Endothelial cell of umbilical vein (primary cell): ENCODE measurements around the gene ITGA5. TPM values are rescaled to one million over a fixed set of nuclear protein-coding genes. Genes with fewer than 3 reads are reported as not detected.

Source experiments
- BruUV-seq: library from RNA; stranded (reverse); fragments of 400-500 nt; replicated peaks from 2 replicates; lab custom pipeline; 2021; lab: Mats Ljungman, UMichigan
- CTCF ChIA-PET: fragments of 300-600, 350-600 bp; sonication (Branson Sonifier 250); formaldehyde crosslinking; loops from one replicate; lab custom pipeline; 2021; ENCODE audit warnings: antibody characterized with exemption, inconsistent platforms; lab: Charles Lee
- POLR2A ChIA-PET: fragments of 300-600, 350-600 bp; sonication (Branson Sonifier 250); formaldehyde crosslinking; loops from one replicate; lab custom pipeline; 2021; ENCODE audit warnings: antibody characterized with exemption, inconsistent platforms; lab: Charles Lee
- DNase-seq: peaks from one replicate; pipeline ENCODE4 v3.0.0-alpha.2; 2011; ENCODE audit warnings: low read depth, low spot score
- FAIRE-seq: peaks from 2 replicates; lab custom pipeline; 2011; peaks lifted over from hg19 to GRCh38; lab: Jason Lieb, UNC
- H2AFZ ChIP-seq: 2 replicates; pipeline ENCODE4 v1.6.0; 2012; ENCODE audit warnings: low read depth, low read length, control low read depth, inconsistent platforms
- H3K27ac ChIP-seq: 2 replicates; pipeline ENCODE4 v1.5.1; 2011; ENCODE audit warnings: low read depth, mild to moderate bottlenecking, control low read depth, low read length, moderate library complexity; ENCODE audit not compliant: insufficient read depth
- H3K27me3 ChIP-seq, 2 experiments: 2 replicates each; pipeline versions ENCODE4 v1.6.0 to v1.6.1; 2011; ENCODE audit warnings: low read length in 2 of 2, mixed read lengths in 1 of 2; ENCODE audit not compliant: control insufficient read depth in 2 of 2, insufficient read depth in 2 of 2
- H3K36me3 ChIP-seq, 2 experiments: 2 replicates in 1 of 2; 3 replicates in 1 of 2; pipeline ENCODE4 v1.5.1; 2011; ENCODE audit warnings: low read length in 2 of 2, mild to moderate bottlenecking in 1 of 2, moderate library complexity in 1 of 2; ENCODE audit not compliant: control insufficient read depth in 2 of 2, insufficient read depth in 2 of 2; ENCODE audit errors: extremely low read depth in 1 of 2
- H3K4me1 ChIP-seq: 3 replicates; pipeline ENCODE4 v1.5.1; 2011; ENCODE audit warnings: mild to moderate bottlenecking, low read length; ENCODE audit not compliant: control insufficient read depth, insufficient read depth; ENCODE audit errors: extremely low read depth
- H3K4me2 ChIP-seq: 2 replicates; pipeline ENCODE4 v1.6.1; 2011; ENCODE audit warnings: low read length, control low read depth, mixed read lengths; ENCODE audit not compliant: insufficient read depth
- H3K4me3 ChIP-seq, 3 experiments: fragments of 200-600 bp in 1 of 3; sonication (generic), shearing (Covaris generic) in 1 of 3; replicated peaks in 1 of 3; 2 replicates each; pipeline ENCODE4 v1.5.1; 2011 to 2016; ENCODE audit warnings: control low read depth in 3 of 3, low read length in 3 of 3, mild to moderate bottlenecking in 2 of 3, inconsistent platforms in 1 of 3, low read depth in 1 of 3, moderate library complexity in 1 of 3; ENCODE audit not compliant: insufficient read depth in 1 of 3
- H3K79me2 ChIP-seq: 2 replicates; pipeline ENCODE4 v1.6.0; 2012; ENCODE audit warnings: low read length, inconsistent platforms; ENCODE audit not compliant: control insufficient read depth, insufficient read depth
- H3K9ac ChIP-seq: replicated peaks from 2 replicates; pipeline ENCODE3; 2011; ENCODE audit warnings: low read length, control low read depth; ENCODE audit not compliant: insufficient read depth; ENCODE audit errors: extremely low read depth
- H3K9me1 ChIP-seq: replicated peaks from 3 replicates; pipeline ENCODE4 v1.6.0; 2011; ENCODE audit warnings: mild to moderate bottlenecking, low read length; ENCODE audit not compliant: control insufficient read depth, insufficient read depth; ENCODE audit errors: extremely low read depth
- H3K9me3 ChIP-seq: replicated peaks from 2 replicates; pipeline ENCODE4 v1.5.1; 2012; ENCODE audit warnings: low read length, inconsistent platforms; ENCODE audit not compliant: control insufficient read depth, insufficient read depth
- H4K20me1 ChIP-seq: replicated peaks from 2 replicates; pipeline ENCODE3; 2011; ENCODE audit warnings: mild to moderate bottlenecking, low read length; ENCODE audit not compliant: control insufficient read depth, insufficient read depth; ENCODE audit errors: extremely low read depth
- FOS ChIP-seq: IDR thresholded peaks from 2 replicates; pipeline ENCODE4 v1.6.1; 2011; ENCODE audit warnings: mild to moderate bottlenecking, low read length, moderate library complexity, borderline replicate concordance; ENCODE audit not compliant: insufficient read depth
- POLR2A ChIP-seq: IDR thresholded peaks from 2 replicates; pipeline ENCODE4 v1.6.1; 2012; ENCODE audit warnings: low read depth, mild to moderate bottlenecking, control low read depth, low read length
- POLR2AphosphoS5 ChIP-seq: IDR thresholded peaks from 2 replicates; pipeline ENCODE4 v1.6.1; 2012; ENCODE audit warnings: low read depth, mild to moderate bottlenecking, control low read depth, low read length, moderate library complexity; ENCODE audit not compliant: insufficient read depth
- dilution Hi-C: fragments of 300-500 bp; cut with MboI; formaldehyde crosslinking; loops from one replicate; pipeline ENCODE4 v1.15.0; 2019; ENCODE audit warnings: low sequenced_read_pairs; ENCODE audit not compliant: extremely low pct_ligation_motif_present
- intact Hi-C: fragments of 100-400 bp; cut with micrococcal nuclease; formaldehyde crosslinking; loops from one replicate; pipeline ENCODE4 v1.10.0; 2022
- polyA plus RNA-seq, 4 experiments: library from polyadenylated mRNA; depleted of rRNA in 3 of 4; stranded (reverse) in 3 of 4; unstranded in 1 of 4; fragments of >200 nt; gene quantifications; 2 replicates each; pipeline versions ENCODE4 v1.2.1 to v1.2.3, GENCODE V29; 2011 to 2012; ENCODE audit warnings: missing spikeins in 1 of 4
- total RNA-seq: library from RNA; stranded (reverse); gene quantifications from 2 replicates; pipeline ENCODE4 v1.2.3, GENCODE V29; 2021
- TF ChIP-seq, protein P1 (sequence below), 2 donors: IDR thresholded peaks; 1 replicate in 1 of 2; 2 replicates in 1 of 2; pipeline ENCODE4 v1.5.1; 2011; ENCODE audit warnings: low read length in 2 of 2, mild to moderate bottlenecking in 2 of 2, moderate library complexity in 2 of 2, control low read depth in 1 of 2, inconsistent platforms in 1 of 2, low read depth in 1 of 2; ENCODE audit not compliant: insufficient read depth in 1 of 2; ENCODE audit errors: extremely low read depth in 1 of 2
- TF ChIP-seq, protein P2 (sequence below): IDR thresholded peaks from 2 replicates; pipeline ENCODE4 v1.6.1; 2011; ENCODE audit not compliant: insufficient read depth, insufficient read length

Gene ITGA5
- total and polyA plus RNA-seq, 2 donors (not counting 3 experiments of a cell fraction or from before 2014, with no cell fraction given) = 657 to 938 TPM

DNA sequence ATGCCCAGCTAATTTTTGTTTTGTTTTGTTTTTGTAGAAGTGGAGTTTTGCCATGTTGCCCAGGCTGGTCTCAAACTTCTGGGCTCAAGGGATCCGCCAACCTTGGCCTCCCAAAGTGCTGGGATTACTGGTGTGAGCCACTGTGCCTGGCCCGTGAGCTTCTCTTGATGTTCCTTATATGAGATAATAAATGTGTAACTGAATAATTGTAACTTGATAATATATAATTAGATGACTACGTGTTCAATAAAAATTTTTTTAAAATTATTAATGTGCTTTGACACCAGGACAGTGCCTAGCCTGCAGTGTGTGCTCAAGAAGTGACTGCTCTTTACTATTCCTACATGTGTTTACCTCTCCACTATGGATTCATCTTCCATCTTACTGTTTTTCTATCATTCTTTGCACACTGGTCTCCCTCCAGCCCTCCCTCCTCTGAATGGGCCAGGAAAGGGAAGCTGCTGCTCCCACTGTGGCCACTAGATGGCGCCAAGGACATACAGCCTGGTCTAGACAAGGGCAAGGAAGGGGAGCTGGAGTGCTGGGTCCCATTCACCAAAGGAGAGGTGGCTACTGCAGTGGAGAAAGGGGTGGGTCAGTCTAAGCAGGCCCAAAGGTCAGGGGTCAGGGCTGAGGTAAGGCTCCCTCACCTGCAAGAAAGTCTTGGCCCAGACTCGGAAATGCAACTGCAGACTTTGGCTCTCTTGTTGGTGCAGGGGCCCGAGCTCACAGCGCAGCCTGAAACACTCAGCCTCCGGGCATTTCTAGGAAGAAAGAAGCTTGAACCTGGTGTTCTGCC, 19.9 kb downstream of the ITGA5 start:
- Histone ChIP-seq H3K4me2 (no peak overlapping the region), H3K4me1 (no peaks in the 10 kb centered on the region), H2AFZ (no peak overlapping the region), H3K27me3 (no peaks in the 10 kb centered on the region), H3K9me1 (no peaks in the 10 kb centered on the region), H3K27ac (no peak overlapping the region), H3K36me3 (peaks cover 86 to 88% of the 10 kb centered on the region in 2 experiments), H3K9me3 (no peaks in the 10 kb centered on the region), H3K9ac (no peak overlapping the region), H4K20me1 (peaks cover 2% of the 10 kb centered on the region), H3K79me2 (peaks cover 42% of the 10 kb centered on the region), H3K4me3 (no peak overlapping the region)
- no TSS peak for BruUV-seq
- TF ChIP-seq, protein P1, sequence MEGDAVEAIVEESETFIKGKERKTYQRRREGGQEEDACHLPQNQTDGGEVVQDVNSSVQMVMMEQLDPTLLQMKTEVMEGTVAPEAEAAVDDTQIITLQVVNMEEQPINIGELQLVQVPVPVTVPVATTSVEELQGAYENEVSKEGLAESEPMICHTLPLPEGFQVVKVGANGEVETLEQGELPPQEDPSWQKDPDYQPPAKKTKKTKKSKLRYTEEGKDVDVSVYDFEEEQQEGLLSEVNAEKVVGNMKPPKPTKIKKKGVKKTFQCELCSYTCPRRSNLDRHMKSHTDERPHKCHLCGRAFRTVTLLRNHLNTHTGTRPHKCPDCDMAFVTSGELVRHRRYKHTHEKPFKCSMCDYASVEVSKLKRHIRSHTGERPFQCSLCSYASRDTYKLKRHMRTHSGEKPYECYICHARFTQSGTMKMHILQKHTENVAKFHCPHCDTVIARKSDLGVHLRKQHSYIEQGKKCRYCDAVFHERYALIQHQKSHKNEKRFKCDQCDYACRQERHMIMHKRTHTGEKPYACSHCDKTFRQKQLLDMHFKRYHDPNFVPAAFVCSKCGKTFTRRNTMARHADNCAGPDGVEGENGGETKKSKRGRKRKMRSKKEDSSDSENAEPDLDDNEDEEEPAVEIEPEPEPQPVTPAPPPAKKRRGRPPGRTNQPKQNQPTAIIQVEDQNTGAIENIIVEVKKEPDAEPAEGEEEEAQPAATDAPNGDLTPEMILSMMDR (IDR thresholded peaks at IDR 0.05; ENCODE audit: extremely low read depth in 1 of 2, insufficient read depth in 1 of 2, low read depth in 1 of 2, low read length in 2 of 2) = peak; percentile 94 to 98
- TF ChIP-seq POLR2A (peak; percentile 58), FOS (no peak), POLR2AphosphoS5 (peak; percentile 46)
- TF ChIP-seq, protein P2, sequence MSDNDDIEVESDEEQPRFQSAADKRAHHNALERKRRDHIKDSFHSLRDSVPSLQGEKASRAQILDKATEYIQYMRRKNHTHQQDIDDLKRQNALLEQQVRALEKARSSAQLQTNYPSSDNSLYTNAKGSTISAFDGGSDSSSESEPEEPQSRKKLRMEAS = no peak
- intact Hi-C loops (loop anchor here (1.0 kb wide), 2 partner anchors 12 to 40 kb away; no protein-coding TSS in a partner anchor), dilution Hi-C loops (no loop called here)
- ChIA-PET CTCF (interaction anchor here (0.6 to 12.1 kb wide), 32 partner anchors 9 to 407 kb away, joined by 3 to 517 read pairs (median 4); partner anchors contain the start of genes COPZ1, ITGA5 and PPP1R1A), POLR2A (interaction anchor here (0.6 to 2.3 kb wide), 7 partner anchors 10 to 40 kb away, joined by 3 to 19 read pairs (median 8); no protein-coding TSS in a partner anchor)
- DNase-seq (peak; percentile 86), FAIRE-seq (peak; percentile 96)
